Dedifferentiated amniotic fluid mesenchymal stem cell (primary cell): ENCODE measurements around the gene LMF2.

ENCODE experiments used
- DNase-seq: peaks from one replicate; pipeline ENCODE4 v3.0.0-alpha.2; 2016; ENCODE audit errors: extremely low spot score

LMF2 gene

GRCh38 chr22:50464451-50464850, 43.1 kb downstream of the LMF2 start:
- no peak for DNase-seq

GRCh38 chr22:50463188-50463900, 44.2 kb downstream of the LMF2 start:
- no peak for DNase-seq

DNA sequence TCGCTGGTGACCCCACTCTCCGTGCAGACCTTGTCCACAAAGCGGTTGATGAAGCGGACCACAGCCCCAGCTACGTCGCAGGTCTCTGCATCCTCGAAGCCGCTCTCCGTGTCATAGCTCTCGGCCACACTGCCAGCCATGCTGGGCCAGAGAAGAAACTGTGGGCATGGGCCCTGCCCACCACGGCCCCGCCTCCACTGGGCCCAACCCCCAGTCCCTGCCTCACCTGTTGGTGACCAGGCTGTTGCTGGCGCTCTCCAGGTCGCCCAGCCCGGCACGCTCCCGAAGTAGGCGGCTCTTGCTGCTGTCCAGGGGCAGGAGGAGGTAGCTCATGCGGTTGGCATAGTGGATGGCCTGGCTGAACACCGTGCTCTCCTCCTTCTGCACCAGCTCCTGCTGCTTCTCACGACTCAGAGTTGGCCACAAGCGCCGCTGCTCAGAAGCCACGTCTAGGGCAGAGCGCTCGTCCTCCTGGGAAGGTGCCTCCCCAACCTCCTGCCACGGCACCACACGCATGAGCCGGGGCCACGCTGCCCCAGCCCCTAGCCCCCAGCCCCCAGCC, 45.4 kb downstream of the LMF2 start:
- DNase-seq = no peak

DNA sequence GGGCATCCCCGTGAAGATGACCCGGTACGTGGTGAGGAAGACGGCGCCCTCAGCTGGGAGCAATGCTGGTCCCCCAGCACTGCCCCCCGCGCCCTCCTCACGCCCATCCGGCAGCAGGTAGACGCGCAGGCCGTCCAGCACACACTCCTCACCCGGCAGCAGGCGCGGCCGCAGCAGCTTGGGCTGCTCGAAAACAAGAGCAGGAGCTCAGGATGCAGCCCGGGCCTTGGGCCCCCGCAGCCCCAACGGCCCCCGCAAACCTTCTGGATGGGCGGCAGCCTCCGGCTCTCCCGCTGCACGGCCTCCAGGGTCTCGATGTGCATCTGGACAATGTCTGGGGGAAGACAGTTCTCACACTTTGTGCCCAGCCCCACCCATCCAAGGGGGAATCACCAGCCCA, 46.0 kb downstream of the LMF2 start:
- DNase-seq = no peak

DNA sequence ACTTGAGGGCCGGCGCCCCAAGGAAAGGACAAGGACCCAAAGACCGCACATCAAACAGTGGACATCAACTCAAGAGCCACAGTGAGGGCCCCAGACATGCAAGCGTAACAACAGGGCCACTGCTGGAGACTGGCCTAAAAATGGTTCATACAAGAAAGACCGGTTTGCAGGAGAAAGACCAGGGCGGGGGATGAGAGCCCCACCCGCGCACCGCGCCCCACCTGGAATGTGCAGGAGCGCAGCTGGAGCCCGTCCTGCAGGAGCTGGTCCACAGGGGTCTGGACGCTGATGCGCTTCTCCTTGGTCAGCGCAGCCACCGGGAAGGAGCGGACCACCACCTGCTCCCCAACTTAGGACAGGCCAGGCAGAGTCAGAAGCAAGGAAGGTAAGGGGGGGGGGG, 46.6 kb downstream of the LMF2 start:
- no peak for DNase-seq

- DNase-seq = no peak
Measured at GRCh38 chr22:50459496-50460140, 47.9 kb downstream of the LMF2 start.

GRCh38 chr22:50459016-50459415, 48.5 kb downstream of the LMF2 start:
- DNase-seq = no peak

DNA sequence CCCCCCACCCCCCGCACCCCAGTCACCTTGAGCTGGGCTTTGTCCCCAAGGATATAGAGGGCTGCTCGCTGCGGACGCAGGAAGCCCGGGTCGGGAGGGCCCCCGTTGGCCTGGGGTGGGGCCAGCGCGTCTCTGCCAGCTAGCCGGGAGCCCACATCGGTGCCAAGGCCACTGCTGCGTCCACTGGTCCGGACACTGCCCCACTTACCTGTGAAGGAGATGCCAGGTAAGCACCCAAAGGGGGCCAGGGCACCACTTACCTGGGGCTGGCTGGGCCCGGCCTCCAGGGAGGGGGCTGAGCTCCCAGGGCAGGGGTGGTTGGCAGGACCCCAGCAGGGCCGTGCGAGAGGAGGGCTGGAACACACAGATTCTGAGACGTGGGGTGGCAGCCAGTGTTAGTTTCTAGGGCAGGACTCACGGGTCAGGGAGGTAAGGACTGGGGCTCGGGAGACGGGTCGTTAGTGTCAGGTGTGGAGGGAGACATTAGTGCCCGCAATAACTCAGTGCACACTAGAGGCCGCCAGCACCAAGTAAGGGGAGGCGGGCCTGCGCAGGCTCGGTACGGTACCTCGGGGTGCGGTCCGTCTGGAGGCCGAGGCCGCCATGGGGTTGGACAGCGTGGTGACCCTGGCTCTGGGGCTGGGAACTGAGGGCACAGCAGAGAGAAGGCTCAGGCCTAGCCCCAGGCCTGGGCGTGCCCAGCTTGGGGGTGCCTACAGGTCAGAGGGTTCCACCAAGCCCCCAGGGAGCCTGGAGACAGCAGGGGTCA, 50.9 kb downstream of the LMF2 start:
- no peak for DNase-seq

DNA sequence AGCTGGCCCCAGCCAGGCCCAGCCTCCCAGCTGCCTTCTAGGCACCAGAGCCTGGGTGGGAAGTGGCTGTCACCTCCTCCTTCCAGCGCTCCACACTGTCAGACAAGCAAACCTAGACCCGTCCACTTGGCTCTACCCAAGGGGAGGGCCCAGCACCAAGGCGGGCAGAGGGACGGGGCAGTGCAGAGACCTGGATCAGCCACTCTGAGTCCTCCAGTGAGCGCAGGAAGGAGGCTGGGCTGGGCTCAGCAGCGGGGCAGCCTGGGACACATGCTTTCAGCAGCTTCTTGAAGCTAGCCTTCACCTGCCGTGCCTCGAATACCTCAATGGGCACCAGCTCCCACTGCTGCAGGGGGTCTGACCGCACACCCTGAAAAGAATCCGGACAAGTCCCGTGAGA, 51.5 kb downstream of the LMF2 start:
- no peak for DNase-seq

DNA sequence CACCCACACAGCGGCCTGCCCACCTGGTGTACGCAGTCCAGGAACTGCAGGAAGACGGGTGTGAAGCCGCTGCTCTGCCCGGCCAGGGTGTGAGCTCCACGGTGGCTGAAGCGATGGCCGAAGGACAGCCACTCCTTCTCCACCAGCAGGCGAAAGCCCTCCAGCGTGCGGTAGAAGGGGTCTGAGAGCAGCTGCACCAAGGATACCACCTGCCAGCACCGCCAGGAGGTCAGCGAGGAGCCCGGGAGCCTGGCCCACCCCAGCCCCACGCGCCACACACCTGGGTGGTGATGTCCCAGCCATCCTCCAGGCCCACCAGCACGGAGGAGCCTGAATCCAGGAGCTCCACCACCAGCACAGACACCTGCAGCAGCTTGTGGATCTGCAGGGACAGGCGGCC, 52.3 kb downstream of the LMF2 start:
- no peak for DNase-seq

- no peak for DNase-seq
Measured at GRCh38 chr22:50454556-50455075, 52.9 kb downstream of the LMF2 start.
